Right lobe of liver (tissue), 6 donors: Measurements from ENCODE around the gene C6orf120. TPM values are rescaled to one million over a fixed set of nuclear protein-coding genes. Genes with fewer than 3 reads are reported as not detected.

ENCODE experiments used
- ATAC-seq, 4 donors: fragments of 200-7000 bp; cut with Tn5 transposase; one replicate each; pipeline ENCODE4 v1.9.1; 2020; ENCODE audit warnings: mild to moderate bottlenecking in 4 of 4, moderate library complexity in 4 of 4
- DNase-seq, 3 donors: peaks; one replicate each; pipeline ENCODE4 v3.0.0-alpha.2; 2020
- H3K27ac ChIP-seq, 3 donors: fragments of 200-600 bp; one replicate each; pipeline ENCODE4 v1.8.0; 2022
- H3K27me3 ChIP-seq, 2 donors: fragments of 200-600 bp; one replicate each; pipeline ENCODE4 v1.8.0; 2022
- H3K36me3 ChIP-seq, 4 donors: fragments of 200-600 bp; sonication (generic) in 1 of 4; one replicate each; pipeline versions ENCODE4 v1.5.1 to v1.8.0; 2017 to 2022; ENCODE audit warnings: control low read depth in 1 of 4
- H3K4me1 ChIP-seq, 4 donors: fragments of 200-600 bp; sonication (generic) in 1 of 4; one replicate each; pipeline versions ENCODE4 v1.5.1 to v1.8.0; 2017 to 2022; ENCODE audit warnings: control low read depth in 1 of 4
- H3K4me3 ChIP-seq, 3 donors: fragments of 200-600 bp; one replicate each; pipeline ENCODE4 v1.8.0; 2022
- H3K9me3 ChIP-seq, 4 donors: fragments of 200-600 bp; sonication (generic) in 1 of 4; one replicate each; pipeline versions ENCODE4 v1.5.1 to v1.8.0; 2017 to 2022; ENCODE audit warnings: control low read depth in 1 of 4
- CTCF ChIP-seq, 4 donors: fragments of 200-600 bp in 3 of 4; fragments of 450-650 bp in 1 of 4; IDR thresholded peaks; one replicate each; pipeline versions ENCODE4 v1.5.1 to v1.8.0; 2016 to 2022; ENCODE audit warnings: antibody characterized with exemption in 4 of 4, mild to moderate bottlenecking in 2 of 4
- POLR2A ChIP-seq: fragments of 450-650 bp; IDR thresholded peaks from one replicate; pipeline ENCODE4 v1.6.1; 2017; ENCODE audit warnings: antibody characterized with exemption, mild to moderate bottlenecking
- WGBS: methylation state at CpG from one replicate; pipeline ENCODE4 v1.1.6; 2018; ENCODE audit warnings: low coverage, low lambda C conversion rate; ENCODE audit not compliant: insufficient coverage; ENCODE audit errors: missing lambda C conversion rate; 5-methylcytosine and 5-hydroxymethylcytosine counted together
- intact Hi-C, 2 donors: fragments of 100-400 bp; cut with DNase I; formaldehyde crosslinking; loops; one replicate each; pipeline versions ENCODE4 v1.11.2 to v1.14.1; 2022
- total RNA-seq, 6 experiments: library from RNA; depleted of rRNA in 2 of 6; stranded (reverse); fragments of >200 nt in 2 of 6; fragmentation: NEBNext Ultra II Directional in 3 of 6; extraction: Animal tissue kit (Norgen Biotek cat#: 25700) in 3 of 6; gene quantifications; one replicate each; pipeline versions ENCODE4 v1.1.0 to v1.2.4, GENCODE V29; 2016 to 2023
- donor health status: DM: no; HTN: yes; CAD: no.
- donor health status: DM: no; HTN: no; CAD: no.
- donor health status: DM: no; HTN: no; CAD: no.
- donor health status: DM: no; HTN: yes; CAD: no.
- donor health status: DM: no; HTN: yes; CAD: no.

The C6orf120 gene
- total RNA-seq, 6 experiments from 2014 or later, result 17.2 to 38.2 (median 22.6) TPM

GRCh38 chr6:169714595-169714994 is 12.7 kb downstream of the C6orf120 start:
- 73% methylated on average over 9 of the region's 9 CpGs for WGBS
- no peak overlapping the region for H3K4me3 ChIP-seq
- H3K27me3 ChIP-seq, result no peaks in the 10 kb centered on the region
- DNase-seq (no peak), ATAC-seq (peak; percentile 56 to 86 (median 78))
- H3K36me3 ChIP-seq, result peaks cover 5 to 56% (median 15%) of the 10 kb centered on the region in 4 donors
- peaks cover 0 to 7% (median 2%) of the 10 kb centered on the region in 4 donors for H3K4me1 ChIP-seq
- H3K27ac ChIP-seq, result no peak overlapping the region
- no peaks in the 10 kb centered on the region for H3K9me3 ChIP-seq
- TF ChIP-seq POLR2A, result no peak
- no peak for TF ChIP-seq CTCF (IDR thresholded peaks at IDR 0.05)
- intact Hi-C loops, result no loop called here

- intact Hi-C loops, result no loop called here
- no peak overlapping the region for H3K4me3 ChIP-seq
- H3K36me3 ChIP-seq, result peaks cover 0 to 34% (median 7%) of the 10 kb centered on the region in 4 donors
- no peak for ATAC-seq
- no peak overlapping the region for H3K27ac ChIP-seq
- 90% methylated on average over 4 of the region's 4 CpGs for WGBS
- TF ChIP-seq POLR2A (no peak), CTCF (IDR thresholded peaks at IDR 0.05) (no peak)
- DNase-seq, result no peak
- peaks cover 0 to 28% (median 10%) of the 10 kb centered on the region in 4 donors for H3K4me1 ChIP-seq
- H3K9me3 ChIP-seq, result no peaks in the 10 kb centered on the region
- no peaks in the 10 kb centered on the region for H3K27me3 ChIP-seq
These were observed 17.2 kb downstream of the C6orf120 start for GRCh38 chr6:169719117-169719516.

GRCh38 chr6:169720207-169720855 is 18.4 kb downstream of the C6orf120 start:
- no peak for ATAC-seq
- WGBS, result 72% methylated on average over 3 of the region's 3 CpGs
- peaks cover 0 to 21% (median 8%) of the 10 kb centered on the region in 4 donors for H3K4me1 ChIP-seq

GRCh38 chr6:169722362-169723199 is 20.7 kb downstream of the C6orf120 start:
- peak overlapping the region; percentile 53 to 73 (median 66) for H3K4me3 ChIP-seq
- ATAC-seq (peak; percentile 53 to 67 (median 64)), DNase-seq (peak; percentile 53 to 67 (median 54))
- intact Hi-C loops, result no loop called here
- 5% methylated on average over 15 of the region's 22 CpGs for WGBS
- H3K4me1 ChIP-seq, result peaks cover 0 to 21% (median 8%) of the 10 kb centered on the region in 4 donors
- peak overlapping the region; percentile 75 to 90 (median 88) for H3K27ac ChIP-seq
- no peaks in the 10 kb centered on the region for H3K27me3 ChIP-seq
- TF ChIP-seq POLR2A, result no peak
- peaks cover 0 to 2% (median 0%) of the 10 kb centered on the region in 4 donors for H3K36me3 ChIP-seq
- no peaks in the 10 kb centered on the region for H3K9me3 ChIP-seq

More at GRCh38 chr6:169720207-169720855, 18.4 kb downstream of the C6orf120 start:
- Histone ChIP-seq H3K27me3 (no peaks in the 10 kb centered on the region), H3K9me3 (no peaks in the 10 kb centered on the region), H3K4me3 (no peak overlapping the region), H3K27ac (no peak overlapping the region), H3K36me3 (peaks cover 0 to 24% (median 5%) of the 10 kb centered on the region in 4 donors)
- DNase-seq, result no peak
- intact Hi-C loops, result no loop called here
- TF ChIP-seq POLR2A (no peak), CTCF (IDR thresholded peaks at IDR 0.05) (peak in 1 of 4 donors; percentile 12)
